ENCODE results near the gene RSAD1.

DNA sequence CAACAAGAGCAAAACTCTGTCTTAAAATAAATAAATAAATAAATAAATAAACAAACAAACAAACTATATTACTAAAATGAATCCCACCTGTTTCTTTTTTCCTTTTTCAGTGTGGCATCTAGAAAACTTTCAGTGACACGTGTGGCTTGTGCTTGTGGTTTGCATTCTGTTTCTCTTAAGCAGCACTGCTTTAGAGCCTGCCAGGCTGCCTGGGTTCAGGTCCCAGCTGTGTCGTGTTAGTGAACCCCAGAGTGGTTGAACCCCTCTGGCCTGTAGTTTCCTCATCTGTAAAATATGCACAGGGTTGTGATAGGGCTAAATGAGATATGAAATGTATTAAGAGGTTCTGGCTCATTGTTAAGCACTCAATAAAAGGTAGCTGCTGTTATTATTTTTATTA lies 41.8 kb downstream of the RSAD1 start:
- TF ChIP-seq ELF4 (IDR thresholded peaks at IDR 0.05), result no peak
- TF ChIP-seq, protein P1, sequence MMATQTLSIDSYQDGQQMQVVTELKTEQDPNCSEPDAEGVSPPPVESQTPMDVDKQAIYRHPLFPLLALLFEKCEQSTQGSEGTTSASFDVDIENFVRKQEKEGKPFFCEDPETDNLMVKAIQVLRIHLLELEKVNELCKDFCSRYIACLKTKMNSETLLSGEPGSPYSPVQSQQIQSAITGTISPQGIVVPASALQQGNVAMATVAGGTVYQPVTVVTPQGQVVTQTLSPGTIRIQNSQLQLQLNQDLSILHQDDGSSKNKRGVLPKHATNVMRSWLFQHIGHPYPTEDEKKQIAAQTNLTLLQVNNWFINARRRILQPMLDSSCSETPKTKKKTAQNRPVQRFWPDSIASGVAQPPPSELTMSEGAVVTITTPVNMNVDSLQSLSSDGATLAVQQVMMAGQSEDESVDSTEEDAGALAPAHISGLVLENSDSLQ (IDR thresholded peaks at IDR 0.05), result no peak
- no peak for TF ChIP-seq CTBP1 (IDR thresholded peaks at IDR 0.05; ENCODE audit: borderline replicate concordance)
- no peak for TF ChIP-seq FOXM1 (IDR thresholded peaks at IDR 0.05; ENCODE audit: borderline replicate concordance)
- no peak for TF ChIP-seq NFRKB (IDR thresholded peaks at IDR 0.05)
- TF ChIP-seq BHLHE40 (IDR thresholded peaks at IDR 0.05; ENCODE audit: borderline replicate concordance), result no peak
- TF ChIP-seq TARDBP (IDR thresholded peaks at IDR 0.05), result no peak
- no peak for TF ChIP-seq SP1 (IDR thresholded peaks at IDR 0.05)
- TF ChIP-seq FOXK2 (IDR thresholded peaks at IDR 0.05), result no peak
- no peak for TF ChIP-seq SUZ12 (IDR thresholded peaks at IDR 0.05)
- TF ChIP-seq HDGF (IDR thresholded peaks at IDR 0.05; ENCODE audit: borderline replicate concordance), result no peak
- TF ChIP-seq FOXA1 (IDR thresholded peaks at IDR 0.05), result no peak
